ENCODE results near the gene RASAL2.
A peak's percentile ranks its signal among the peaks of the same experiment; 100 is the strongest.
"Not testable (repeated sequence)": the region's sequence is repeated elsewhere in the genome, so short reads cannot be mapped to it uniquely, and the experiment has no call there.

Gene RASAL2

GRCh38 chr1:178161516-178161915 is 67.6 kb downstream of the RASAL2 start:
- DNase-seq (ENCODE audit: low spot score): peak; percentile 5

GRCh38 chr1:178165196-178165595 is 71.3 kb downstream of the RASAL2 start:
- DNase-seq (ENCODE audit: low spot score): no peak

GRCh38 chr1:178166429-178167024 is 72.6 kb downstream of the RASAL2 start:
- DNase-seq (ENCODE audit: low spot score): no peak

GRCh38 chr1:178168536-178168935 is 74.6 kb downstream of the RASAL2 start:
- no peak for DNase-seq (ENCODE audit: low spot score)

GRCh38 chr1:178169649-178170048 is 75.7 kb downstream of the RASAL2 start:
- DNase-seq (ENCODE audit: low spot score): no peak

- no peak for DNase-seq (ENCODE audit: low spot score)
Observed at GRCh38 chr1:178172939-178173338, 79.0 kb downstream of the RASAL2 start.

GRCh38 chr1:178174539-178174938 is 80.6 kb downstream of the RASAL2 start:
- DNase-seq (ENCODE audit: low spot score): no peak

GRCh38 chr1:178180405-178180804 is 86.5 kb downstream of the RASAL2 start:
- DNase-seq (ENCODE audit: low spot score): no peak

- DNase-seq (ENCODE audit: low spot score): no peak
Observed at GRCh38 chr1:178183796-178184195, 89.9 kb downstream of the RASAL2 start.

GRCh38 chr1:178188306-178188705 is 94.4 kb downstream of the RASAL2 start:
- no peak for DNase-seq (ENCODE audit: low spot score)

GRCh38 chr1:178189814-178190213 is 95.9 kb downstream of the RASAL2 start:
- DNase-seq (ENCODE audit: low spot score): no peak

- no peak for DNase-seq (ENCODE audit: low spot score)
Observed at GRCh38 chr1:178190881-178191280, 97.0 kb downstream of the RASAL2 start.

- DNase-seq (ENCODE audit: low spot score): peak; percentile 65
Observed at GRCh38 chr1:178192686-178193085, 98.8 kb downstream of the RASAL2 start.

- no peak for DNase-seq (ENCODE audit: low spot score)
Observed at GRCh38 chr1:178196631-178197030, 102.7 kb downstream of the RASAL2 start.

- DNase-seq (ENCODE audit: low spot score): not testable (repeated sequence)
Observed at GRCh38 chr1:178202095-178202494, 108.2 kb downstream of the RASAL2 start.

GRCh38 chr1:178202546-178202945 is 108.6 kb downstream of the RASAL2 start:
- DNase-seq (ENCODE audit: low spot score): not testable (repeated sequence)

- not testable (repeated sequence) for DNase-seq (ENCODE audit: low spot score)
Observed at GRCh38 chr1:178208269-178208856, 114.5 kb downstream of the RASAL2 start.

- DNase-seq (ENCODE audit: low spot score): no peak
Observed at GRCh38 chr1:178209935-178210334, 116.0 kb downstream of the RASAL2 start.

- no peak for DNase-seq (ENCODE audit: low spot score)
Observed at GRCh38 chr1:178218550-178218949, 124.6 kb downstream of the RASAL2 start.

GRCh38 chr1:178220094-178220493 is 126.2 kb downstream of the RASAL2 start:
- DNase-seq (ENCODE audit: low spot score): no peak

GRCh38 chr1:178223289-178223688 is 129.4 kb downstream of the RASAL2 start:
- DNase-seq (ENCODE audit: low spot score): no peak

GRCh38 chr1:178224358-178224757 is 130.5 kb downstream of the RASAL2 start:
- DNase-seq (ENCODE audit: low spot score): no peak

GRCh38 chr1:178230881-178231409 is 137.0 kb downstream of the RASAL2 start:
- no peak for DNase-seq (ENCODE audit: low spot score)

GRCh38 chr1:178232108-178232507 is 138.2 kb downstream of the RASAL2 start:
- DNase-seq (ENCODE audit: low spot score): no peak

Data from GM03348 (cell line).